Measurements from ENCODE around the gene ACTL6A.

- TF ChIP-seq CTCF (IDR thresholded peaks at IDR 0.05; ENCODE audit: borderline replicate concordance, extremely low read depth, low read length, poor library complexity, severe bottlenecking) = peak; percentile 76
- no peak for TF ChIP-seq EZH2 (IDR thresholded peaks at IDR 0.05; ENCODE audit: borderline replicate concordance, low read depth, low read length, severe bottlenecking)
Observed at GRCh38 chr3:179558742-179559364, 3.9 kb upstream of the ACTL6A start.

All from DND-41 (cell line).